GM19328 (cell line): Measurements from ENCODE around the gene PPP5C.
"Not testable (repeated sequence)": the region's sequence is repeated elsewhere in the genome, so short reads cannot be mapped to it uniquely, and the experiment has no call there.

Experiments used
- ATAC-seq: cut with Tn5 transposase; IDR thresholded peaks from one replicate; pipeline ENCODE4 v1.9.1; 2021; ENCODE audit warnings: mild to moderate bottlenecking, moderate library complexity; ENCODE audit not compliant: unreplicated experiment

The PPP5C gene

GRCh38 chr19:46346821-46347571 is at the start of gene PPP5C:
Gene PPP5C (plus strand): TSS chr19:46347087. CDS start chr19:46347097, 10 bp downstream.
- ATAC-seq: peak; percentile 57

- no peak for ATAC-seq
Observed at GRCh38 chr19:46297700-46298478, 49.0 kb upstream of the PPP5C start.

GRCh38 chr19:46298479-46299003 is 48.3 kb upstream of the PPP5C start:
- no peak for ATAC-seq

GRCh38 chr19:46299004-46299509 is 47.8 kb upstream of the PPP5C start:
- no peak for ATAC-seq

- no peak for ATAC-seq
Observed at GRCh38 chr19:46299695-46300094, 47.2 kb upstream of the PPP5C start.

GRCh38 chr19:46303322-46303690 is 43.6 kb upstream of the PPP5C start:
- ATAC-seq: no peak

GRCh38 chr19:46303691-46304397 is 43.0 kb upstream of the PPP5C start:
- ATAC-seq: no peak

- no peak for ATAC-seq
Observed at GRCh38 chr19:46306501-46306900, 40.4 kb upstream of the PPP5C start.

- no peak for ATAC-seq
Observed at GRCh38 chr19:46308510-46308909, 38.4 kb upstream of the PPP5C start.

GRCh38 chr19:46309056-46309455 is 37.8 kb upstream of the PPP5C start:
- no peak for ATAC-seq

GRCh38 chr19:46311444-46311843 is 35.4 kb upstream of the PPP5C start:
- no peak for ATAC-seq

- ATAC-seq: not testable (repeated sequence)
Observed at GRCh38 chr19:46313540-46314469, 33.1 kb upstream of the PPP5C start.

- no peak for ATAC-seq
Observed at GRCh38 chr19:46317339-46317738, 29.5 kb upstream of the PPP5C start.

GRCh38 chr19:46319613-46320012 is 27.3 kb upstream of the PPP5C start:
- ATAC-seq: no peak

GRCh38 chr19:46320559-46320958 is 26.3 kb upstream of the PPP5C start:
- no peak for ATAC-seq

GRCh38 chr19:46321653-46322052 is 25.2 kb upstream of the PPP5C start:
- ATAC-seq: no peak

GRCh38 chr19:46323227-46323626 is 23.7 kb upstream of the PPP5C start:
- ATAC-seq: not testable (repeated sequence)

GRCh38 chr19:46324277-46324676 is 22.6 kb upstream of the PPP5C start:
- no peak for ATAC-seq

GRCh38 chr19:46326608-46327007 is 20.3 kb upstream of the PPP5C start:
- ATAC-seq: no peak

- no peak for ATAC-seq
Observed at GRCh38 chr19:46328079-46328478, 18.8 kb upstream of the PPP5C start.
